Measurements from ENCODE around the gene TTC36. TPM values are rescaled to one million over a fixed set of nuclear protein-coding genes. Genes with fewer than 3 reads are reported as not detected.

The TTC36 gene
- total RNA-seq, 1 donor from 2014 or later: 2.4 TPM

Other genes with a start within 250 kb of the TTC36 start
- gene CD3E, start 222.7 kb upstream of the TTC36 start, total RNA-seq: not detected
- not detected for gene CD3D, start 184.8 kb upstream of the TTC36 start, total RNA-seq
- 1.1 TPM for gene CD3G, start 183.1 kb upstream of the TTC36 start, total RNA-seq
- gene UBE4A, start 167.9 kb upstream of the TTC36 start, total RNA-seq: 34.8 TPM
- 77.5 TPM for gene ATP5MG, start 125.9 kb upstream of the TTC36 start, total RNA-seq
- gene KMT2A, start 91.0 kb upstream of the TTC36 start, total RNA-seq: 64.5 TPM
- gene TMEM25, start 3.7 kb downstream of the TTC36 start, total RNA-seq: 24.9 TPM
- 23.2 TPM for gene IFT46, start 38.5 kb downstream of the TTC36 start, total RNA-seq
- gene ARCN1, start 44.9 kb downstream of the TTC36 start, total RNA-seq: 128 TPM
- gene PHLDB1, start 80.1 kb downstream of the TTC36 start, total RNA-seq: 103 TPM
- gene TREH, start 152.2 kb downstream of the TTC36 start, total RNA-seq: not detected

All from tongue (tissue), 1 donor.